Jurkat, Clone E6-1 (cell line): ENCODE data around the gene HMGXB3.
A peak's percentile ranks its signal among the peaks of the same experiment; 100 is the strongest.
"Not testable (repeated sequence)": the region's sequence is repeated elsewhere in the genome, so short reads cannot be mapped to it uniquely, and the experiment has no call there.

Source experiments
- DNase-seq: peaks from one replicate; pipeline ENCODE4 v3.0.0-alpha.2; 2011; ENCODE audit warnings: low read depth, low spot score
- H3K4me3 ChIP-seq: 2 replicates; pipeline ENCODE4 v1.5.1; 2011; ENCODE audit warnings: mild to moderate bottlenecking, low read length, control low read depth, moderate library complexity

The HMGXB3 gene

DNA sequence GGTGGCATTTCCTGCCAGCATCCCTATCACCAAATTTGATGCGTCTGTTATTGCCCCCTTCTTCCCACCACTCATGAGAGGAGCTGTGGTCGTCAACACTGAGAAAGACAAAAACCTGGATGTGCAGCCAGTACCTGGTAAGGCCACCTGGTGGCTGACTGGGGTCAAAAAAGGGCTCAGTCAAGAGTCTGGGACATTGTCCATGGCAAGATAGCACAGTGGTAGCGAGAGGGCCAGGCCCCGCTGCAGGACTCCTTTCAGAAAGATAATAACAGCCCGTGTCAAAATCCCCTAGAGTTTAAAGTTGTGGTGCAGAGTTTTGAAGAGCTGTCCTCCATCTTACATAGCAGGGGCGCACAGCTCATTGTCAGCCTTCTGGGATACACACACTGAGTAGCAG, 45.0 kb downstream of the HMGXB3 start:
- no peak for DNase-seq
- H3K4me3 ChIP-seq = no peak overlapping the region

DNA sequence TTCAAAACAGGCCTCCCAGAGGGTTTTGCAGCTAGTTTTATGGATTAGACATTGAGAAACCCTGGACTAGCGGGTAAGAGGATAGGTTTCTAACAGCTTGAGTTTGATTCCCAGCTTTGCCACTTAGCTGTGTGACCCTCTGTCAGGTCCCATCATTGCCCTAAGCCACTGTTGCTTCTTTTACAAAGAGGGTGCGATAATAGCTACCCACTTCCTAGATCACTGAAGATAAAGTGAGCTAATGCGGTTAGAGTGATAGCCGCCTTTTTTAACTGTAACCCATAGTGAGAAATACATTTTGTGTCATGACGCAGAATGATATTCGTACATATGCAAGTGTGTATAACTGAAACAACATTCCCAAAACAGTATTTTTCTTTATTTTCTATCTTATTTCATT, 45.5 kb downstream of the HMGXB3 start:
- no peak overlapping the region for H3K4me3 ChIP-seq
- peak; percentile 60 for DNase-seq

DNA sequence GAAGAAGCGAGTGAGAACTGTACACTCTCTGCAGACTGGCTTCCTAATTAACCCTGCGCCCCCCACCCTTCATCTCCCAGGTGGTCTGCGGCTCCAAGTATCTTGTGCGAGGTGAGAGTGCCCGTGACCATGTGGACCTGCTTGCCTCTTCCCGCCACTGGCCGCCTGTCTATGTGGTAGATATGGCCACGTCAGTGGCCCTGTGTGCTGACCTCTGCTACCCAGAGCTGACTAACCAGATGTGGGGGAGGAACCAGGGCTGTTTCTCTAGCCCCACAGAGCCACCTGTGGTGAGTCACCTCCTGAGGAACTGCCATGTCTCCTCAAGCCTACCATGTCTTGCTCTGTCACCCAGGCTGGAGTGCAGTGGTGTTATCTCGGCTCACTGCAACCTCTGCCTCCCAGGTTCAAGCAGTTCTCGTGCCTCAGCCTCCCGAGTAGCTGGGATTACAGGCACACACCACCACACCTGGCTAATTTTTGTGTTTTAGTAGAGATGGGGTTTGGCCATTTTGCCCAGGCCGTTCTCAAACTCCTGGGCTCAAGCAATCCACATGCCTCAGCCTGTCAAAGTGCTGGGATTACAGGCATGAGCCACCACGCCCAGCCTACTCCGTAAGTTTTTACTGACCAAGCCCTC, 49.8 kb downstream of the HMGXB3 start:
- not testable (repeated sequence) for H3K4me3 ChIP-seq, DNase-seq

DNA sequence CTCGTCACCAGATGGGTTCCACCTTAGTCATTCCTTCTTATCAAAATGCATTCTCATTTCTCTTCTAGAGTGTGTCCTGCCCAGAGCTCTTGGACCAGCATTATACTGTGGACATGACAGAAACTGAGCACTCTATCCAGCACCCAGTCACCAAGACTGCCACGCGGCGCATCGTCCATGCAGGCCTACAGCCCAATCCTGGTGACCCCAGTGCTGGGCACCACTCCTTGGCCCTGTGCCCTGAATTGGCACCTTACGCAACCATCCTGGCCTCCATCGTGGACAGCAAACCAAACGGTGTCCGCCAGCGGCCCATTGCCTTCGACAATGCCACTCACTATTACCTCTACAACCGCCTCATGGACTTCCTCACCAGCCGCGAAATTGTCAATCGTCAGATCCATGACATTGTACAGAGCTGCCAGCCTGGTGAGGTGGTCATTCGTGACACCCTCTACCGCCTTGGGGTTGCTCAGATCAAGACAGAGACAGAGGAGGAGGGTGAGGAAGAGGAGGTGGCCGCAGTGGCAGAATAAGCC, 51.2 kb downstream of the HMGXB3 start:
- H3K4me3 ChIP-seq = no peak overlapping the region
- no peak for DNase-seq

DNA sequence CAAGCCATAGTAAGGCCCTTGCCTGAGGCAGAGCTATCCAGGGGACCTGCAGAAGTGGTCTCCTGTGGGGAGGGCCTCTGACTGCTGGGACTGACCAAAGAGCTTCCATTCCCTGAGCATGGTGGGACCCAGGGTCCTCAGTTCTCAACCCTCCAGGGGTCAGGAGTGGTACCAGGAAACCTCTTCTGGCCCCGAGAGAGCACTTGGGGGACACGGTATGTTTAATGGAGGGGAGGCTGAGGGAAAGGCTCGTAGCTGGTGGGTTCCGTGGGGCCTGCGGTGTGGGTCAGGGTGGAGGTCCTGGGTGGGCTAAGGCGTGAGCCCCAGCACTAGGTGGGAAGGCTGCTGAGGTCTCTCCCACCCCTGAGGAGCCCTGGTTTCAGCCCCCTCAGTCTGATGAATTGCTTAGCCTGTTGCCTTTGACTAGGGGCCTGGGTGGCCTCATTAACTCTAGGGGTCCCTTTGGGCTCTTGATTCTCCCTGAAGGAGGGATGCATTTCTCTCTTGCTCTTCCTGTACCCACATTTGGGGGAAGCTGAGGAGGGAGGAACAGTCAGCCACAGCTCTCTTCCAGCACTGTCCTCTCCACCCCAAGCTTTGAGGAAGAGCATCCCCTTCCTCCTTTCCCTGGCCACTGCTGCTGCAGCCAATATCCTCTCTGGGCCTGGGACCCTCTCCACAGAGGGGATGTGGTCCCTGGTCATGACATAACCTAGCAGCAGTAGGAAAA, 51.9 kb downstream of the HMGXB3 start:
- DNase-seq = no peak
- no peak overlapping the region for H3K4me3 ChIP-seq

DNA sequence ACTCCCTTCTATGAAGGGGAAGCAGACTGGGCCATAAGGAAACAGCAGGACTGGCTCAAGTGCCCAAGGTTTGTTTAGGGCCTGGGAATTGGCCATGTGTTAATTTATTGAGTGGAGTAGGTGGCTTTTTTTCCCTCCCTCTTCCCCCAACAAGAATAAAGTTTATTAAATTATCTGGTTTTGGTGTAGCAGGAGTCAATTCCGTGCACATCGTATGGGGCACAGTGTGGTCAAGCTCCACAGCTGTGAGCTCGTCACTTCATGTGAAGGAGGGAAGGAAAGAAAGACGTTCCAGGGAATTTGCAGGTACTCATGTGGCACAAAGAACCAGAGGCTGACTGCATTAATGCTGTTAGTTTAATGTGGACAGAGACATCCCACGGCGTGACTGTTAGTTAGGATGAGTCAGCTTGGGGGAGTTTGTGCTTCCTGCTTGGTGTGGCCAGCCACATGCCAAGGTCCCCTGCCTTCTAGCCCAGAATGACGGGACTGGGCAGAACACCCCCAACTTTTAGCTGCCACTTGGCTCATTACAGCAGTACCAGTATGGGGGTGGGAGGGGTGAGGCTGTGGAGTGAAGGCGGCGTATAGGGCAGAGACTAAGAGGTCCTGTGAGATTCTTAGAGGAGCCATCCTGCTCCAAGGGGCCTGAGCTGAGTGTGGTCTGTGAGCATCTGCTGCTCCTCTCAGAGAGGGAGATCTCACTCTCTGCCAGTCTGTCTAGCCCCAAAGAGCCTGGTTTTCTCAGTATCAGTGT, 52.6 kb downstream of the HMGXB3 start:
- no peak overlapping the region for H3K4me3 ChIP-seq
- no peak for DNase-seq

DNA sequence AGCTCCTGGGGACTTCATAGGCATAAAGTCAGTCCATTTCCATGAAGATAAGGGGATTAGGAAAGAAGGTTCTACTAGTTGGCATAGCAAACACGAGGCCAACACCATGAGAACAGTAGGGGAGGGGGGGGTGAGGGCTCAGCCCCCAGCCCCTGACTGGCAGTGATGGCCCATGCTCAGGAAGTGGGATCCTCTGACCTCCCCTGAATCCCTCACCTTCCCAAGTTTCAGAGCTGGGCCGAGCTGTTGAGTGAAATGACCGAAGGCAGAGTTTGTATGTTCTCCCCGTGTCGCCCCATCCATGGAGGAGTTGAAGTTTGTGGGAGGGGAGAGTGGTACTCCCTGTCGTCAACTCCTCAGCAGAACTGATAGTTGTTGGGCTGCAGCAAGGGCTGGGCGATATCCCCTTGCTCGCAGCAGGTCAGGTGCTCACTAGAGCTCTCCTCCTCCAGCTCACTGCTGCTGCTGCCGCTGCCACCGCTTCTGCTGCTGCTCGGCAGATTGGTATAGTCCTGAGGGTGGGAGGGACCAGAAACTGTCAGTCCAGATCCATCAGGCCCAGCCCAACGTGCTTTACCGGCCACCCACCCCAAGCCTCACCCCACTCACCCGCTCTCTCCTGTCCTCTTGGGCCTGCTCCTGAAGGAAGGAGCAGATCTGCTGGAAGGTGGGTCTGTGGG, 53.3 kb downstream of the HMGXB3 start:
- no peak overlapping the region for H3K4me3 ChIP-seq
- no peak for DNase-seq

DNA sequence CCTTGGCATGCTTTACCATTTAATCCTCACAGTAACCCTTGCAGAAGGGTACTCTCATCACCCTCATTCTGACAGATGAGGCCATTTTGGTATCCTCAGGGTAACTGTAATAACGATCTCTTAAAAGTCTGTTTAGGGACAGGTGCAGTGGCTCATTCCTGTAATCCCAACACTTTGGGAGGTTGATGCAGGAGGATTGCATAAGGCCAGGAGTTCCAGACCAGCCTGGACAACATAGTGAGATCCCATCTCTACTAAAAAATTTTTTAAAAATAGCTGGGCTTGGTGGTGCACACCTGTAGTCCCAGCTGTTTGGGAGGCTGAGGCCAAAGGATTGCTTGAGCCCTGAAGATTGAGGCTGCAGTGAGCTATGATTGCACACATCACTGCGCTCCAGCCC, 54.0 kb downstream of the HMGXB3 start:
- no peak overlapping the region for H3K4me3 ChIP-seq
- DNase-seq = no peak

DNA sequence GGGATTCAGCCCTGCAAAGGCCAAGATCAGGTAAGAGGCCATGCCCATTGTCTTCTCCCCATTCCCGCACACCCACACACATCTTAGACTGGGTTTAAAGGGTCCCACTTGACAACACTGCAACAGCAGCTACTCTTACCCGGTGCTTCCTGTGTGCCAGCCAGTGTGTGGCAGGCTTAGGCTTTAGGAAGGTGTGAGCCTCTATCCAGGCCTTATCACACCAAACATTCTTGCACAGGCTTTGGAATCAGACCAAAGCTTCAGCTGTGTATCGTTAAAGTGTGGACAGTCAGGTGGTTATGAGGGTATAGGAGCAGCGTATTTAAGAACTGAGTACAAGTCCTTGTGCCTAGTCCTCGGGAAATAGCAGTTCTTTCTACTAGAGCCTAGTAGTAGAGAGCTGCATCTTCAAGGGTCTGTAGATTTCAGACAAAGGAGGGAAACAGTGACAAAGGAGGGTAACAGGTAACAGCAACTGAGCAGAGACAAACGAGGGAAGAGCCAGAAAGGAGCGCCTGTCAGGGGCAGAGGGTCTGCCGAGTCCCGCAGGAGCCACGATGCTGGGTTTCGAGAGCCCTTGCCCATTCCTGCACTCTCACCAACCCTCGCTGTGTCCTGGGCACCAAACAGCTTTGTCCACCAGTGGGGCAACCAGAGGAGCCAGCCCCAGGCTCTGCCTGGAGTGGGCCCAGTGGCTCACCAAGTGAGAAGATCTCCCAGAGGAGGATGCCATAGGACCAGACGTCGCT, 55.0 kb downstream of the HMGXB3 start:
- no peak overlapping the region for H3K4me3 ChIP-seq
- DNase-seq = no peak

DNA sequence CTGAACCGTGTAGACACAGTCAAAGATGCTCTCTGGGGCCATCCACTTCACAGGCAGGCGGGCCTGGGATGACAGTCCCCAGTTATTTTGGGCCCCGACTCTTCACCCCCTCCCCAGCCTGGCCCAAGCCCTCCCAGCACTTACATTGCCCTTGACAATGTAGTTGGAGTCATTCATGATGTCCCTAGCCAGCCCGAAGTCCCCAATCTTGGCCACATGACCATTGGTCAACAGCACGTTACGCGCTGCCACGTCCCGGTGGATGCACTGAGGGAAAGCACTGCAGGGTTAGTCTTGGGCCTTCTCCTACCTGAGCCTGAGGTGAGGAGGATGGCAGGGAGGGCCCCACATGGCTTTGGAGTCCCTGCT, 55.5 kb downstream of the HMGXB3 start:
- DNase-seq = no peak
- H3K4me3 ChIP-seq = no peak overlapping the region

DNA sequence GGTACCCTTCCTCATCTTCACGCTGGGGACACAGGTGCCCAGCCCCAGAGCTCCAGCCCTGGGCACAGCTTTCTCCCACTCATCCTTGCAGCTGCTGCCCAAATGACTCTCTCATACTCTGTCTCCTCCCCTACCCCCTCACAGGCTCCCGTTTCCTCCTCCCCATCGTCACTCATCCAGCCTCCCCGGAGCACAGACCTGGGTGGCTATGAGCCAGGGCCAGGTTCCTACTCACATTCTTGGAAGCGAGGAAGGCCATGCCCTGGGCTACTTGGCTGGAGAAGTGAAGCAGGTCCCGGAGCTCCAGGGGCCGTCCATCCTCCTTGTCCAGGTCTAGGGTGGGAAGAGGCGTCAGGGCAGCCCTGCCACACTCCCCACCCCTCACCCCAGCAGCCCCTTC, 56.5 kb downstream of the HMGXB3 start:
- no peak overlapping the region for H3K4me3 ChIP-seq
- no peak for DNase-seq

DNA sequence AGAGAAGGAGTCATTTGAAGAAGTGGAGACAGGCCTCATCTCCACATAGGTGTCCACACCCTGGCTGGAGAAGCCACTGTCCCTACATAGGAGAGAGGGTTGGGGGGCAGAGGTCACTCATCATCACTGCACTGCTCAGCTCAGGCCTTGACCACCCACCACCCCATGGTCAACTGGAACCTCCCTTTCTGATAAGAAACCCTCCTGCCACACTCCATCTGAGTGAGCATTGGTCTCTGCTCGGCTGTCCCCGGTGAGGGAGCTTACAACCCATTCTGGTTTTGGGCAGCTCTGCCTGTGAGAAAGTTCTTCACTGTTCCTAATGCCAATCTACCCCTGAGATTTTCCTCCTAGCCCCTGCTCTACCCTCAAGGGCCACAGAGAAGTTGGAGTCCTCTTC, 57.0 kb downstream of the HMGXB3 start:
- no peak for DNase-seq
- H3K4me3 ChIP-seq = no peak overlapping the region

DNA sequence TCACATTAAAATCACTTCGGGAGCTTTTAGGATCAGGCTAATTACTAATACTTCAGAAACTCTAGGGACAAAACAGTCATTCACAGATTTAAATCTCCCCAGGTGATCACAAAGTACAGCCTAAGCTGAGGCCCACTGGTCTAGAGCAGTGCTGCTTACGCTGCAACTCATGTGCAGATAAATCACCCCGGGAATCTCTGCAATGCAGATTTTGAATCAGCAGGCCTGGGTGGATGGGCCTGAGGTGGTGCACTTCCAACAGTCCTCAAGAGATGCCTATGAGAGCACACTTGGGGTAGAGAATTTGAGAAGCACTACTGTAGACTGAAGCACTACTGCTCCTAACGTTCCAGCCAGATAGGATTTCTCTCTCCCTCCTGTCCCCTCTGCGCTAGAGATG, 57.5 kb downstream of the HMGXB3 start:
- no peak overlapping the region for H3K4me3 ChIP-seq
- no peak for DNase-seq

DNA sequence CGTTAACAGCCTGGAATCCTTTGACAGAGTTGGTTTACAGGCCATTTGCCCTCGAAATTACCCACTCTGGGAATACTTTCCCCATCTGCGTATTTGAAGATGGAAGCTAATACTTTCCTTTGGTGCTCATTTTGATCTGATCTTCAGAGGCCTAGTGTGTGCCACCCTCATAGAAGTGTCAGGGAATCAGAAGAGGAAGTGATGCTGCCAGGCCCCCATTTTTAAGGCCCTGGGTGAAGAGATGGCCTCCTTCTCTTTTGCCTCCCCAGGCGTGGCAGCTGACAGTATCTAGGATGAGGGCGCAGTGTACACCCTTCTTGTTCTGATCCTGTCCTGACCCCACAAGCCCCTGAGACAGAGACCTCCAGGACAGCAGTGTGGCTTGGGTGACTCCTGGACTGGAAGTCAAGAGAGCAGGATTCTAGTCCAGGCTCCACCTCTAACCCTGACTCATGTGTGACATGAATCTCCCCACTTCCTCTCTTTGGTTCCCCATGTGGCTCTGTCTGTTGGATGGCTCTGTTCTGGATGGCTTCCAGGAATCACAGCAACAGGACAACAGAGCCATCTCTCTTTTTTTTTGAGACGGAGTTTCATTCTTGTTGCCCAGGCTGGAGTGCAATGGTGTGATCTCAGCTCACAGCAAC, 58.1 kb downstream of the HMGXB3 start:
- no peak overlapping the region for H3K4me3 ChIP-seq
- no peak for DNase-seq

DNA sequence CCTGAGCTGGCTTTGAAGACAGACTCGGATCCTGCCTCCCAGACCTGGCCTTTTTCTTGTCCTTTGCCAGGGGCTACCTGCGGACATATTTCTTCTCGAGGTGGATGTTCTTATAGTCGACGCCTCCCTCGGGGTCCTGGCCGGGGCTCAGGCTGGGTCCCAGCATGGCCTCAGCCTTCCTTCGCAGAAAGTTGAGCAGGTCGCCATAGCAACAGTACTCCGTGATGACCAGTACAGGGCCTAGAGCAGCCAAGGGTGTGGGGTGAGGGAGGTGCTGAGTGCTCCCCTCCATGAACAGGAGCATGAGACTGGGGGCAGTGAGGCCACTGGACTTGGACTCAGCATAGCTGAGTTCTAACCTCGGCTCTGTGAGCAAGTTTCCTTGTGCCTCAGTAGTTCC, 59.1 kb downstream of the HMGXB3 start:
- no peak for DNase-seq
- no peak overlapping the region for H3K4me3 ChIP-seq

DNA sequence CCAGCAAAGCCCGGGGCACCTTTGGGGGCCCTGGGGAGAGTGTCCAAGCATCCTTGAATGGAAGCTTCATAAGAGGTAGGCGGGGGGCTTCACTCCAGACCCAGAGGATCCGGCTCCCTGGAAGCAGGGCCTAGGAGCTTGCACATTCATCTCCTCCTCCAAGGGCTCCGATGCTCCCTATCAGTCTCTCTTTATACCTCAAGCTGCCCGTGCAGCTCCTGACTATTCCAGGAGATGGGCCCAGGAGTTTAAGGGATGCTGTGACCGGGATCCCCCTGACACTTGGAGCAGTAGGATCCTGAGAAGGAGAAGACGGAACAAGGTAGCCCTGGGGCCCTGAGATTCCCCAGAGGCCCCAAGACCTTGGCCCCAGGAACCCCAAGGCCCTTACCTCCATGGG, 59.9 kb downstream of the HMGXB3 start:
- H3K4me3 ChIP-seq = no peak overlapping the region
- DNase-seq = no peak

DNA sequence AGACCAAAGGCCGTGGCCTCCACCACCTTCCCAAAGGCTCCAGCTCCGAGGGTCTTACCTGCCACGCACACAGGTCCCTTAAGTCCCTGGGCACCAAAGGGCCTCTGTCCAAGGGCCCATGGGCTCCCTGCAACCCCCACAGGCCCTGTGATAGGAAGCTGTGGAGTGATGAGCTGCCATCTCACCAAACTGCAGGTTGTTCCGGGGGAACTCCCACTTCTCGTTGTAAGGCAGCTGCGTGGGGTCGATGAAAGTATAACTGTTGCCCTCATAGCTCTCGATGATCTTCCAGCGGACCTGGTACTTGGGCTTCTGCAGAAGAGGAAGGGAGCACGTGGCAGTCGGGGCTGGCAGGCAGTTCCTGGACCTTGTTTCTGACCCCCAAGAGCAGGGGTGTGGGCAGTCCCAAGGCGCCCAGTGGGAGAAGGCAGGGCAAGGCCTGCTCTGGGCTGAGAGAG, 61.0 kb downstream of the HMGXB3 start:
- no peak for DNase-seq
- H3K4me3 ChIP-seq = no peak overlapping the region

DNA sequence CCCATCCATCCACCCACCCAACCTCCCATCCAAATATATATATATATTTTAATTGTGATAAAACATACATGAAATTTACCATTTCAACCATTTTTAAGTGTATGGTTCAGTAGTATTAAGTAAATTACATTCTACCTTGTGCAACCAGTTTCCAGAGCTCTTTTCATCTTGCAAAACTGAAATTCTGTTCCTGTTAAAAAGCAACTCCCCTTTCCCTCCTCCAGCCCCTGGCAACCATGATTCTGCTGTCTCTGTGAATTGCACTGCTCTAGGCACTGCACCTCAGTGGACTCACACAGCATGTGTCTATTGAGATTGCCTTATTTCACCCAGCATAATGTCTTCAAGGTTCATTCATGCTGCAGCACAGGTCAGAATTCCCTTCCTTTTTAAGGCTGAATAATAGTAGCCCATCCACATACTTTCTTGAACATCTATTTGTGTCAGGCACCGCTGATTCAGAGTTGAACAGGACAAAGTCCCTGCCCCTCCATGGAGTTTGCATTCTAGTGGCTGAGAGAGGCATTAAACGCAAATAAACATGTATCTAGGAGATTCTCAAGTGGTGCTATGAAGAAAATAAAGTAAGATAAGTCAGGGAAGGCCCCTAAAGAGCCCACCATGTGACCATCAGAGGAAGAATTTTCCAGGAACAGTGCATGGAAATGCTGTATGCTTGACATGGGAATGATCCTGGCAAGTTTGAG, 61.8 kb downstream of the HMGXB3 start:
- no peak overlapping the region for H3K4me3 ChIP-seq
- no peak for DNase-seq
